ENCODE measurements around the gene NEU1. TPM values are rescaled to one million over a fixed set of nuclear protein-coding genes. Genes with fewer than 3 reads are reported as not detected.
A peak's percentile ranks its signal among the peaks of the same experiment; 100 is the strongest.
"Not testable (repeated sequence)": the region's sequence is repeated elsewhere in the genome, so short reads cannot be mapped to it uniquely, and the experiment has no call there.

Gene NEU1

DNA sequence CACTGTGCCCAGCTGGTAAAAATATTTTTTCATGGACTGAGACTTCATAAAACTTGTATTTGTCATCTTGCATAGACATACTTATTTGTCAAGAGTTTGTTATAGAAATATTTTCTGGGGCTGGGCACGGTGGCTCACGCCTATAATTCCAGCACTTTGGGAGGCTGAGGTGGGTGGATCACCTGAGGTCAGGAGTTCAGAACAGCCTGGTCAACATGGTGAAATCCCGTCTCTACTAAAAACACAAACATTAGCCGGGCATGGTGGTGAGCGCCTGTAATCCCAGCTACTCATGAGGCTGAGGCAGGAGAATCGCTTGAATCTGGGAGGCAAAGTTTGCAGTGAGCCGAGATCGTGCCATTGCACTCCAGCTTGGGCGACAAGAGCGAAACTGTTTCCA is 54.0 kb downstream of the NEU1 start:
- H4K8ac ChIP-seq (ENCODE audit: low read depth, low read length); H2BK5ac ChIP-seq (ENCODE audit: low read length); H3K14ac ChIP-seq (ENCODE audit: low read length); H3K79me1 ChIP-seq (ENCODE audit: low read depth, low read length); H3K4me2 ChIP-seq (ENCODE audit: insufficient read depth, low read length, poor library complexity, severe bottlenecking); H2BK120ac ChIP-seq (ENCODE audit: low read depth, low read length); H4K91ac ChIP-seq (ENCODE audit: low read depth, low read length, poor library complexity); H3K18ac ChIP-seq (ENCODE audit: low read length); H2BK12ac ChIP-seq (ENCODE audit: low read length); H3K4me3 ChIP-seq (ENCODE audit: low read length in 2 of 2); H3K27me3 ChIP-seq (ENCODE audit: control insufficient read depth in 3 of 3, insufficient read depth in 3 of 3, low read depth in 1 of 3, low read length in 3 of 3); H2AK5ac ChIP-seq (ENCODE audit: low read depth, low read length); DNase-seq (ENCODE audit: low spot score); H3K9ac ChIP-seq (ENCODE audit: low read depth, low read length, poor library complexity); H3K23ac ChIP-seq (ENCODE audit: low read depth, low read length, poor library complexity); H3K27ac ChIP-seq (replicated peaks; ENCODE audit: low read length); H3K9me3 ChIP-seq (replicated peaks in 1 of 2; ENCODE audit: control insufficient read depth in 2 of 2, insufficient read depth in 1 of 2, low read depth in 1 of 2, low read length in 2 of 2); H3K4ac ChIP-seq (ENCODE audit: low read length); H3K4me1 ChIP-seq (ENCODE audit: control insufficient read depth in 2 of 2, insufficient read depth in 1 of 2, low read depth in 1 of 2, low read length in 2 of 2); H2BK15ac ChIP-seq (ENCODE audit: low read length); H2AFZ ChIP-seq (ENCODE audit: low read length): not testable (repeated sequence)
- no CpG with 5 or more reads among the region's 10 CpGs for WGBS, 2 donors (ENCODE audit: extremely low coverage in 2 of 2, insufficient read length in 2 of 2, insufficient replicate concordance in 1 of 2)
- H3K36me3 ChIP-seq (replicated peaks in 1 of 2; ENCODE audit: control insufficient read depth in 2 of 2, insufficient read depth in 2 of 2, low read length in 2 of 2) = peaks cover 0 to 17% of the 10 kb centered on the region in 2 donors

Small RNA genes within 50 kb of the gene (small RNA-seq; reads per million reads assigned to genes)
- gene SNORD48 (ENCODE audit: insufficient read depth) = 7,414 reads per million, percentile 100 among the genes with 10 or more reads in this experiment
- gene SNORD52 (ENCODE audit: insufficient read depth) = not detected
